ENCODE measurements around the gene LMO2.

LMO2 gene

DNA sequence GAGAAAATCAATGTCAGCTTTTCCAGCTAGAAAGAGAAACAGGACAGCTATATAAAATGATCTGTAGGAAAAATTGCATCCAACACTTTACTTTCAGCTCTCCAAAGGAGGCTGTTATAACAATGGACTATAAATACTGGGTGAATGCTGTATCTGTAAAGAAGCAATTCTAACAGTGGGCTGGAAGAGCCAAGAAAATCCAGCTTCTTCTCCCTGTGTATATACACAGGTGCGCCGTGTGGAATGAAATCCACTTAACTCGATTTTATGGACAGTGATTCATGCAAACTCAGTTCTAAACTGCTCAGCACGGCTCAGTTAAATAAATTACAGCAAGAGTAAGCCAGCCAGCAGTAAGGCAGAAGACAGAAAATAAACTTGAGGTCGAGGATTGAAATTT, 32.5 kb upstream of the LMO2 start:
- Histone ChIP-seq H2AFZ (ENCODE audit: low read depth, low read length, severe bottlenecking) (no peak overlapping the region), H3F3A (ENCODE audit: insufficient read depth) (0 out of 2 replicates have a peak, but pooled peaks cover 4% of the 10 kb centered on the region), H3K9me3 (ENCODE audit: insufficient read depth, low read length) (no peaks in the 10 kb centered on the region), H3K9me2 (replicated peaks; ENCODE audit: insufficient read depth, low read length) (no peaks in the 10 kb centered on the region), H3K27ac (ENCODE audit: low read depth, low read length) (no peak overlapping the region), H3K79me2 (ENCODE audit: insufficient read depth, low read length) (no peaks in the 10 kb centered on the region), H4K20me1 (ENCODE audit: low read depth, low read length) (no peaks in the 10 kb centered on the region), H3K9ac (ENCODE audit: low read length) (no peak overlapping the region), H3K27me3 (ENCODE audit: low read length) (no peaks in the 10 kb centered on the region), H3K4me3 (ENCODE audit: insufficient read depth, low read length, poor library complexity, severe bottlenecking) (no peak overlapping the region), H3K36me3 (ENCODE audit: low read length) (no peaks in the 10 kb centered on the region), H3K4me2 (ENCODE audit: low read depth, low read length, poor library complexity, severe bottlenecking) (no peak overlapping the region)
- TF ChIP-seq, protein P1, sequence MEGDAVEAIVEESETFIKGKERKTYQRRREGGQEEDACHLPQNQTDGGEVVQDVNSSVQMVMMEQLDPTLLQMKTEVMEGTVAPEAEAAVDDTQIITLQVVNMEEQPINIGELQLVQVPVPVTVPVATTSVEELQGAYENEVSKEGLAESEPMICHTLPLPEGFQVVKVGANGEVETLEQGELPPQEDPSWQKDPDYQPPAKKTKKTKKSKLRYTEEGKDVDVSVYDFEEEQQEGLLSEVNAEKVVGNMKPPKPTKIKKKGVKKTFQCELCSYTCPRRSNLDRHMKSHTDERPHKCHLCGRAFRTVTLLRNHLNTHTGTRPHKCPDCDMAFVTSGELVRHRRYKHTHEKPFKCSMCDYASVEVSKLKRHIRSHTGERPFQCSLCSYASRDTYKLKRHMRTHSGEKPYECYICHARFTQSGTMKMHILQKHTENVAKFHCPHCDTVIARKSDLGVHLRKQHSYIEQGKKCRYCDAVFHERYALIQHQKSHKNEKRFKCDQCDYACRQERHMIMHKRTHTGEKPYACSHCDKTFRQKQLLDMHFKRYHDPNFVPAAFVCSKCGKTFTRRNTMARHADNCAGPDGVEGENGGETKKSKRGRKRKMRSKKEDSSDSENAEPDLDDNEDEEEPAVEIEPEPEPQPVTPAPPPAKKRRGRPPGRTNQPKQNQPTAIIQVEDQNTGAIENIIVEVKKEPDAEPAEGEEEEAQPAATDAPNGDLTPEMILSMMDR (IDR thresholded peaks at IDR 0.05; ENCODE audit: insufficient read depth, low read length, poor library complexity, severe bottlenecking), result no peak
- no peak for TF ChIP-seq EZH2phosphoT487 (conservative IDR thresholded peaks at IDR 0.05; ENCODE audit: low read length)

DNA sequence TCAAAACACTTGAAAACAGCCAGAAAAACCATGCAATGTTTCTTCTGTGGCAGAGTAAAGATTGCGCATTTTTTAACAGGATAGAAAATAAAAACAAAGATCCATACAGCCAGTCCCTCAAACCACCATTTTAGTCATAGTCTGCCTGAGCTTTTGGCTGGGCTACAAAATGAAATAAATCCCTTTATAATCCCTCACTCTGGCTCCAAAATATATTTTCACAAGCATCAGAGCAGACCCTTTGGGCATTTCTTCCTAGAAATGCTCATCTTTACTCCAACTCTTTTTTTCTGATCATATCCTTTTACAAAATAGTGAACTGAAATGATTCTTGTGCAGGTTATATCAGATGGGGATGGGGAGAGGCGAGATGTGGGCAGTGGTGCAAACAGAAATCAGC, 31.8 kb upstream of the LMO2 start:
- H4K20me1 ChIP-seq (ENCODE audit: low read depth, low read length), result no peaks in the 10 kb centered on the region
- TF ChIP-seq EZH2phosphoT487 (conservative IDR thresholded peaks at IDR 0.05; ENCODE audit: low read length), result no peak
- TF ChIP-seq, protein P1 (IDR thresholded peaks at IDR 0.05; ENCODE audit: insufficient read depth, low read length, poor library complexity, severe bottlenecking), result no peak

DNA sequence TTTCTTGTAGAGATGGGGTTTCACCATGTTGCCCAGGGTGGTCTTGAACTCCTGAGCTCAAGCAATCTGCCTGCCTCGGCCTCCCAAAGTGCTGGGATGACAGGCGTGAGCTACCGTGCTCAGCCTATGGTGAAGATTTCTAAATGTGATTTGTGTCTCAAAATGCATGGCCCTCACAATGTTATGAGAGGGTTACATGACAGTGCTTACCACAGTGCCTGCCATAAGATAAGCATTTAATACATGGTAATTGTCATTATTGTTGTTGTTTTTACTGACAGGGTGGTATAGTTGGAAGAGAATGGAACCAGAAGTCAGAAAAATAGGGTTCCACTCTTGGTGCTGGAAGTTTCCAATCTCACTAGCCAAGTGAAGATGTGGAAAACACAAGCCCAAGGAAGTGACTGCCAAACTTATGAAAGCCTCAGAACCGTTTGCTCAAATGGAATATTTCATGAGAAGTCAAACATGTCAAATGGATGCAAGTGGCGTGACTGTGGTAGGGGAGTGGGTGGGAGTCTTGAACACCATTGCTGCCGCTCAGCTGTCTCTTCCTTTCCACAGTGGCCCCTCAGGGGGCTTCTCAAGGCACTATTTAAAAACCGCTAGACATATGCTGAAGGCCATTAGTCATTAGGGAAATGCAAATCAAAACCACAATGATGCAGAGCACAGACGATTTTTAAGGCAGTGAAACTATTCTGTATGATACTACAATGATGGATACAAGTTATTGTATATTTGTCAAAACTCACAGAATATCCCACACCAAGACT, 29.1 kb upstream of the LMO2 start:
- Histone ChIP-seq H3K4me2 (ENCODE audit: low read depth, low read length, poor library complexity, severe bottlenecking) (peak overlapping the region; percentile 51), H3K4me3 (ENCODE audit: insufficient read depth, low read length, poor library complexity, severe bottlenecking) (no peak overlapping the region), H3K27me3 (ENCODE audit: low read length) (no peaks in the 10 kb centered on the region), H4K20me1 (ENCODE audit: low read depth, low read length) (no peaks in the 10 kb centered on the region), H3K36me3 (ENCODE audit: low read length) (no peaks in the 10 kb centered on the region), H2AFZ (ENCODE audit: low read depth, low read length, severe bottlenecking) (no peak overlapping the region), H3K9ac (ENCODE audit: low read length) (peak overlapping the region; percentile 40), H3F3A (ENCODE audit: insufficient read depth) (0 out of 2 replicates have a peak, but pooled peaks cover 4% of the 10 kb centered on the region), H3K79me2 (ENCODE audit: insufficient read depth, low read length) (no peaks in the 10 kb centered on the region), H3K9me3 (ENCODE audit: insufficient read depth, low read length) (peaks cover 6% of the 10 kb centered on the region; the same call in 1 of the 2 replicates), H3K9me2 (replicated peaks; ENCODE audit: insufficient read depth, low read length) (no peaks in the 10 kb centered on the region), H3K27ac (ENCODE audit: low read depth, low read length) (peak overlapping the region; percentile 94)
- TF ChIP-seq, protein P1 (IDR thresholded peaks at IDR 0.05; ENCODE audit: insufficient read depth, low read length, poor library complexity, severe bottlenecking), result no peak
- no peak for TF ChIP-seq EZH2phosphoT487 (conservative IDR thresholded peaks at IDR 0.05; ENCODE audit: low read length)

More for the DNA sequence above, 31.8 kb upstream of the LMO2 start:
- no peak overlapping the region for H3K4me3 ChIP-seq (ENCODE audit: insufficient read depth, low read length, poor library complexity, severe bottlenecking)
- H3K27me3 ChIP-seq (ENCODE audit: low read length), result no peaks in the 10 kb centered on the region
- H3K9me2 ChIP-seq (replicated peaks; ENCODE audit: insufficient read depth, low read length), result no peaks in the 10 kb centered on the region
- no peaks in the 10 kb centered on the region for H3K9me3 ChIP-seq (ENCODE audit: insufficient read depth, low read length)
- no peaks in the 10 kb centered on the region for H3K79me2 ChIP-seq (ENCODE audit: insufficient read depth, low read length)
- no peak overlapping the region for H3K4me2 ChIP-seq (ENCODE audit: low read depth, low read length, poor library complexity, severe bottlenecking)
- H3K27ac ChIP-seq (ENCODE audit: low read depth, low read length), result no peak overlapping the region
- H3K36me3 ChIP-seq (ENCODE audit: low read length), result no peaks in the 10 kb centered on the region
- 0 out of 2 replicates have a peak, but pooled peaks cover 4% of the 10 kb centered on the region for H3F3A ChIP-seq (ENCODE audit: insufficient read depth)
- H3K9ac ChIP-seq (ENCODE audit: low read length), result no peak overlapping the region
- no peak overlapping the region for H2AFZ ChIP-seq (ENCODE audit: low read depth, low read length, severe bottlenecking)
